K562 (cell line): Measurements from ENCODE around the gene ILK.

Experiments
- RCOR1 ChIP-seq, 2 experiments: IDR thresholded peaks; 2 replicates each; pipeline ENCODE4 v1.6.1; 2012; ENCODE audit warnings: low read depth in 2 of 2, low read length in 2 of 2, borderline replicate concordance in 1 of 2, improper control_type of control experiment in 1 of 2
- SMC3 ChIP-seq: conservative IDR thresholded peaks from 2 replicates; pipeline ENCODE4 v1.6.1; 2011; ENCODE audit warnings: low read depth, low read length, improper control_type of control experiment; ENCODE audit not compliant: insufficient read depth
- ZNF431 ChIP-seq: sonication (generic); formaldehyde crosslinking; IDR thresholded peaks from 2 replicates; pipeline ENCODE4 v1.8.0; 2022; ENCODE audit warnings: mild to moderate bottlenecking, missing genetic modification reagents
- ZNF780A ChIP-seq: fragments of 250-450 bp; sonication (Bioruptor Pico); IDR thresholded peaks from 2 replicates; pipeline ENCODE4 v1.5.0; 2021; ENCODE audit warnings: mild to moderate bottlenecking

- TF ChIP-seq ZNF431 (CRISPR knock-in tag) (no peak), ZNF780A (CRISPR knock-in tag) (no peak), SMC3 (no peak), RCOR1 (IDR thresholded peaks at IDR 0.05; ENCODE audit: borderline replicate concordance in 1 of 2, low read depth in 2 of 2, low read length in 2 of 2) (no peak)
Observed at GRCh38 chr11:6557063-6557462, 46.5 kb upstream of the ILK start.
